ENCODE measurements around the gene ESAM.

ESAM gene

DNA sequence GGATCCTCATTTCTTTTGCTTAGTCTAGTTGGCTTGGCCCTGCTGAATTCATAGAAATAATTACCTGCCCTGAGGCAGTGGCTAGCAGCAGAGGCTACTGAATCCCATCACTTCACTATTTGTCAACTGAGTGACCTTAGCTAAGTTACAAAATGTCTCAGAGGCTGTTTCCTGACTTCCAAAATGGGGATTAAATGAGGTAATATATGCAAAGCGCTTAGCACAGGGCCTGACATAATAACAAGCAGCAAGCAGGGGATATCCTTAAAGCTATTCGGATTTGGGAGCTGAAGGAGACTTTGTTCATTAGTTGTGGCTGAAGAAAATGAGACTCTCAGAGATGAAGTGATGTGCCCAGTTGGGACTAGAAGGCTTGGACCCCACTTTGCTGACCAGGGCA is 19.5 kb downstream of the ESAM start:
- no peaks in the 10 kb centered on the region for H3K27me3 ChIP-seq (replicated peaks; ENCODE audit: insufficient read depth, low read length)

DNA sequence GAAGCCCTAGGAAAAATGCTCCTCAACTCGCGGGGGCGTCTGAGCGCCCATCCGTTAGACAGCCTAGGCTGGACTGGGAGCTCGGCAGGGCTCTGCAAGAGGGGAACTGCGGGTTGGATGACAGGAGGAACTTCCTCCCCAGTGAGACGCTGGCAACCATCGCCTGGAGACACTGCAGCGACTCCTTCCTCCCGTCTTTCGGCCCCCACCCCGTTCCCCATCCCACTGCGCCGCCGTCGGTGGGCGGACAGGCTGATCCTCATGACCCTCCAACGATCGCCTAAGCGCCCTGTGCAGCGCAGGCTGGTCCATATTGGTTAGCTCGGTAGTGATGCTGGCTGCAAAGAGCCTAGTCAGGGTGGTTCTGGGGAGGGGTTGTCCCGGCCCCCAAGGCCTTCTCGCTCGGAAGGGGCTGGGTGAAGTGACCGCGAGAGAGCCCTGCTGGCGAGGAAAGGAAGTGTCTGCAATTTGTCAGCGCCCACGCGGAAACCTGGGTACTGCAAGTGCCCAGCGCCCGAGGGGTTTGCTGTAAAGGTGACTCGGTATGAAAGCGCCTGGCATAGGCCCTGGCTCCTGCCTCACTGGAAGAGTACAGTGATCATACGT is 21.7 kb downstream of the ESAM start:
- Histone ChIP-seq H3K4me3 (ENCODE audit: low read length) (peak overlapping the region; percentile 59), H3F3A (ENCODE audit: insufficient read depth, low read length) (no peaks in the 10 kb centered on the region), H3K9ac (ENCODE audit: low read length) (peak overlapping the region; percentile 30; the same call in 1 of the 2 replicates), H2AFZ (ENCODE audit: low read length) (peak overlapping the region; percentile 90), H3K9me2 (replicated peaks; ENCODE audit: insufficient read depth, low read length) (no peaks in the 10 kb centered on the region), H3K27me3 (replicated peaks; ENCODE audit: insufficient read depth, low read length) (no peaks in the 10 kb centered on the region), H3K4me2 (ENCODE audit: low read depth, low read length) (peak overlapping the region; percentile 99), H3K9me3 (replicated peaks; ENCODE audit: insufficient read depth, low read length) (no peaks in the 10 kb centered on the region), H4K20me1 (ENCODE audit: insufficient read depth, low read length) (no peaks in the 10 kb centered on the region), H3K36me3 (replicated peaks; ENCODE audit: insufficient read depth, low read length) (no peaks in the 10 kb centered on the region), H3K79me2 (ENCODE audit: low read length) (no peaks in the 10 kb centered on the region), H3K27ac (ENCODE audit: low read length) (no peak overlapping the region), H3K4me1 (ENCODE audit: low read length) (peaks cover 9% of the 10 kb centered on the region; the same call in 1 of the 2 replicates)
- peak; percentile 28 for DNase-seq
- peak; percentile 30; the same call in 1 of the 2 replicates for TF ChIP-seq CTCF (IDR thresholded peaks at IDR 0.05; ENCODE audit: low read length)
- no peak for TF ChIP-seq EZH2phosphoT487 (IDR thresholded peaks at IDR 0.05; ENCODE audit: low read length)

More for the DNA sequence above, 19.5 kb downstream of the ESAM start:
- Histone ChIP-seq H3K4me3 (ENCODE audit: low read length) (no peak overlapping the region), H3K79me2 (ENCODE audit: low read length) (no peaks in the 10 kb centered on the region), H3K27ac (ENCODE audit: low read length) (no peak overlapping the region), H2AFZ (ENCODE audit: low read length) (no peak overlapping the region), H3K9me3 (replicated peaks; ENCODE audit: insufficient read depth, low read length) (no peaks in the 10 kb centered on the region), H3K9me2 (replicated peaks; ENCODE audit: insufficient read depth, low read length) (no peaks in the 10 kb centered on the region), H3K36me3 (replicated peaks; ENCODE audit: insufficient read depth, low read length) (no peaks in the 10 kb centered on the region), H3K4me1 (ENCODE audit: low read length) (peaks cover 11% of the 10 kb centered on the region; the same call in 1 of the 2 replicates), H3K9ac (ENCODE audit: low read length) (no peak overlapping the region), H3K4me2 (ENCODE audit: low read depth, low read length) (no peak overlapping the region), H4K20me1 (ENCODE audit: insufficient read depth, low read length) (no peaks in the 10 kb centered on the region), H3F3A (ENCODE audit: insufficient read depth, low read length) (peaks cover 3% of the 10 kb centered on the region; the same call in 1 of the 2 replicates)
- DNase-seq: no peak
- TF ChIP-seq EZH2 (optimal IDR thresholded peaks at IDR 0.05; ENCODE audit: low read depth, low read length): no peak
- TF ChIP-seq EZH2phosphoT487 (IDR thresholded peaks at IDR 0.05; ENCODE audit: low read length): no peak
- TF ChIP-seq CTCF (IDR thresholded peaks at IDR 0.05; ENCODE audit: low read length): no peak

- no peaks in the 10 kb centered on the region for H3K79me2 ChIP-seq (ENCODE audit: low read length)
- peak within 1 kb of the TSS; percentile 90 for H2AFZ ChIP-seq (ENCODE audit: low read length)
- peaks cover 9% of the 10 kb centered on the region; the same call in 1 of the 2 replicates for H3K4me1 ChIP-seq (ENCODE audit: low read length)
- H3F3A ChIP-seq (ENCODE audit: insufficient read depth, low read length): no peaks in the 10 kb centered on the region
- H3K9me3 ChIP-seq (replicated peaks; ENCODE audit: insufficient read depth, low read length): no peaks in the 10 kb centered on the region
- peak within 1 kb of the TSS; percentile 41; the same call in 1 of the 2 replicates for H3K9ac ChIP-seq (ENCODE audit: low read length)
- H3K9me2 ChIP-seq (replicated peaks; ENCODE audit: insufficient read depth, low read length): no peaks in the 10 kb centered on the region
- TF ChIP-seq CTCF (IDR thresholded peaks at IDR 0.05; ENCODE audit: low read length): no peak
- no peak for TF ChIP-seq EZH2 (optimal IDR thresholded peaks at IDR 0.05; ENCODE audit: low read depth, low read length)
- TF ChIP-seq EZH2phosphoT487 (IDR thresholded peaks at IDR 0.05; ENCODE audit: low read length): no peak
- peak within 1 kb of the TSS; percentile 99 for H3K4me2 ChIP-seq (ENCODE audit: low read depth, low read length)
- no peaks in the 10 kb centered on the region for H3K36me3 ChIP-seq (replicated peaks; ENCODE audit: insufficient read depth, low read length)
- no peaks in the 10 kb centered on the region for H4K20me1 ChIP-seq (ENCODE audit: insufficient read depth, low read length)
- DNase-seq: peak; percentile 92
- no peak within 1 kb of the TSS for H3K27ac ChIP-seq (ENCODE audit: low read length)
- no peaks in the 10 kb centered on the region for H3K27me3 ChIP-seq (replicated peaks; ENCODE audit: insufficient read depth, low read length)
- H3K4me3 ChIP-seq (ENCODE audit: low read length): peak within 1 kb of the TSS; percentile 59
Measured at GRCh38 chr11:124739479-124740276, 22.4 kb downstream of the ESAM start, which contains the start of gene NRGN. Gene NRGN (plus strand): TSS chr11:124739942. CDS start chr11:124740085, 143 bp downstream.

All from MM.1S (cell line).